ACC112 (cell line): ENCODE measurements around the gene TNFSF8.

Experiments
- H2AFZ ChIP-seq: fragments of 200-600 bp; sonication (generic); one replicate; pipeline ENCODE4 v1.6.0; 2017; ENCODE audit warnings: antibody characterized with exemption, low read length; ENCODE audit not compliant: unreplicated experiment
- H3K27ac ChIP-seq: fragments of 200-600 bp; sonication (generic); 2 replicates; pipeline ENCODE4 v1.5.1; 2014; ENCODE audit warnings: low read depth, mild to moderate bottlenecking, antibody characterized with exemption, low read length, moderate library complexity
- H3K27me3 ChIP-seq: fragments of 200-600 bp; sonication (generic); 2 replicates; pipeline ENCODE4 v1.6.1; 2014; ENCODE audit warnings: mild to moderate bottlenecking, antibody characterized with exemption, low read length, moderate library complexity, mixed read lengths; ENCODE audit not compliant: insufficient read depth
- H3K36me3 ChIP-seq: fragments of 200-600 bp; sonication (generic); 2 replicates; pipeline ENCODE4 v1.6.1; 2016; ENCODE audit warnings: mild to moderate bottlenecking, antibody characterized with exemption, low read length, moderate library complexity, mixed read lengths; ENCODE audit not compliant: insufficient read depth
- H3K4me1 ChIP-seq: fragments of 200-600 bp; sonication (generic); one replicate; pipeline ENCODE4 v1.6.1; 2016; ENCODE audit warnings: low read length, mixed read lengths; ENCODE audit not compliant: insufficient read depth, unreplicated experiment, control insufficient read depth
- H3K4me3 ChIP-seq: fragments of 200-600 bp; sonication (generic); 2 replicates; pipeline ENCODE4 v1.5.1; 2014; ENCODE audit warnings: mild to moderate bottlenecking, low read depth, low read length
- H3K79me2 ChIP-seq: fragments of 200-600 bp; sonication (generic); one replicate; pipeline ENCODE4 v1.6.0; 2016; ENCODE audit warnings: low read length; ENCODE audit not compliant: control insufficient read depth, unreplicated experiment, insufficient read depth

The TNFSF8 gene

DNA sequence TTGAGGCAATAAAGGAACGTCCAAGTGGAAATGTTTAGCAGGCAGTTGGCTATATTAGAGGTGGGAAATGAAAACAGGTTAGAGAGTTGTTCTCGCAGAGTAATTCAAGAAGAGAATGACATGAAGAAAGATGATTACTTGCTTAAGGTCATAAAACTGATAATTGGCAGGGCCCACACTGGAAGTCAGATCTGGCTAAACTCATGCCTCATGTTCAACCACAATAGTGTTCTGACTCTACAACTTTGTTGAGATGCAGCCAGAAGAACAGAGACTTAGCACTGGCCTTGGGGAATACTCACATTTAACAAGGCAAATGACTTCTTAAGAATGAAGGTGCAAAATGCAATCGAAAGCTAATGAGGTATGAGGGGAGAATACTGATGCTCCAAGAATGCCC, 27.2 kb upstream of the TNFSF8 start:
- no peaks in the 10 kb centered on the region for H3K27me3 ChIP-seq
- H3K79me2 ChIP-seq: no peaks in the 10 kb centered on the region
- no peak overlapping the region for H3K27ac ChIP-seq
- H2AFZ ChIP-seq: no peak overlapping the region
- peaks cover 29% of the 10 kb centered on the region for H3K4me1 ChIP-seq
- no peaks in the 10 kb centered on the region for H3K36me3 ChIP-seq
- no peak overlapping the region for H3K4me3 ChIP-seq

DNA sequence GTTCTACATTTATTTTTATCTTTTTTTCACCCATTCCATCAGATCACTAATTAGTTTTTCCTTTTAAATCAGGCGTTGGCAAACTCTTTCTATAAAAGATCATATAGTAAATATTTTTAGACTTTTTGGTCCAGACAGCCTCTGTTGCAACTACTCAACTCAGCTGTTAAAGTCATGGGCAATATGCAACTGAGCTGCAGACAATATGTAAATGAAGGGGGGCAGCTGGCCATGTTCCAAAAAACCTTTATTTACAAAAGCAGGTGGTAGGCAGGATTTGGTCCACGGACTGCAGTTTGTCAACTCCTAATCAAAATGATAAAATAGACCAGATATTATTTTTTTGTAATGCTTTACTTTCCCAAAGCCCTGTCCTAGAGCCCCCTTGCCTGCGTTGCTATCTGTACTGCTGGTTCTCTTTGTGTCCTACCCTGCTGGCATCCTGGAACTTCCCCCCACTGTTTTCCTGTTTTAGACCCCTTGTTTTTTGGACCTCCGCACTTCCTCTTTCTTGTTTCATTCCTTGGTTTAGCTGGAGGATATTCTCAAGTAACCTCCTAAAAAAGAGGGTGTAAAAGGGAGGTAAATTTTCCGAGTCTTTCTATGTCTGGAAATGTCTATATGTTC, 24.7 kb upstream of the TNFSF8 start:
- Histone ChIP-seq H3K4me3 (no peak overlapping the region), H3K36me3 (no peaks in the 10 kb centered on the region), H3K27me3 (no peaks in the 10 kb centered on the region), H2AFZ (no peak overlapping the region), H3K27ac (no peak overlapping the region), H3K4me1 (peaks cover 29% of the 10 kb centered on the region), H3K79me2 (no peaks in the 10 kb centered on the region)

DNA sequence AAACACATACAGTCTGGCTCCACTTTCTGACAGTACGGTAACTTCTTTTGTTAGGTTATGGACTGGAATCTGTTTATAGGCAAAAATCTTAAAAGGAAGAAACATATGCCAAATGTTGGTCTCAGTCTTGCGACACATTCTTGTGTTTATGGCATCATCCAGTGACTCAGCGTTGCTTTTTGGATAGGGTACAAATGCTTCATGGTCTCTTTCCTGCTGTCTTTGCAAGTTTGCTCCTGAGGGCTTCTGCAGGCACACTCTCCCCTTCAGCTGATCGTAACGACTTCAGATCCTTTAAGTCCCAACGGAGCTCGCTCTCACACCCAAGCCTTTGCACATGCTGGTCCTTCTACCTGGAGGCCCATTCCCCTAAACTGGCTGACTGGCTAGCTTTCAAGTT, 23.6 kb upstream of the TNFSF8 start:
- Histone ChIP-seq H3K36me3 (no peaks in the 10 kb centered on the region), H3K79me2 (no peaks in the 10 kb centered on the region), H2AFZ (no peak overlapping the region), H3K27me3 (no peaks in the 10 kb centered on the region), H3K4me1 (peaks cover 28% of the 10 kb centered on the region), H3K4me3 (no peak overlapping the region), H3K27ac (peak overlapping the region; percentile 32; the same call in 1 of the 2 replicates)

DNA sequence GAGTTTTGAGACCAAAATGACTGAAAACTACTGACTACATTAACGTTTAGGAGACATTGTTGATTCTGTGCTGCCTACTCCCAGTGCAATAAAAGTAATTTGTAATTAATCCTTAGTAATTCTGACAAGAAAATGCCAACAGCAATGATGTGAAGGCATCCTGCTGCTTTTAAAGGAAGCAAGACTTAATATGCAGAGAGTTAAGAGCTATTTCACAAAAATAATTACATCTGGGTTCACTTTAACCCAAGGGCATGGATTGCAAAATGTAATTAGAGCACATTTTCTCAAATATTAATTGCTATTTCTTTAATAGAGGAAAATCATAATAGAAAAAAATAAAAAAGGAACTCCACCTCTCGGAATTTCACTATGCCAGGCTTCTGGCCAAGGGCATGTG, 22.7 kb upstream of the TNFSF8 start:
- Histone ChIP-seq H3K79me2 (no peaks in the 10 kb centered on the region), H3K27ac (no peak overlapping the region), H3K27me3 (no peaks in the 10 kb centered on the region), H3K4me1 (peaks cover 18% of the 10 kb centered on the region), H3K36me3 (no peaks in the 10 kb centered on the region), H3K4me3 (no peak overlapping the region), H2AFZ (no peak overlapping the region)

DNA sequence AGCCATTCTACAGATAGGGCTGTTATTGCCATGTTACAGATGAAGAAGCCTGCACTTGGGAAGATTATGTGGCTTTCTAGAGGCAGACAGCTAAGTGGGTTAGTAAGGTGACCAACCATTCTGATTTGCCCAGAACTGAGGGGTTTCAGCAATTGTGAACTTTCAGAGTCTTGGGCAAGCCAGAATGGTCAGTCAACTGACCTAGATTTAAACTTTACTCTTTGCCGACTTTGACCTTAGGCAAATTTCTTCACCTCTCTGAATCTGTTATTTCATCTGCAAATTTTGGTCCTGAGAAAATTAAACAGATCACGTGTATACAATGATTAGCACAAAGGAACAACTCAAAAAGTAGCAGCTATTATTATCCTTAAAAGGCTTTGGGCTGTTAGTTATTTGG, 20.4 kb upstream of the TNFSF8 start:
- Histone ChIP-seq H3K36me3 (no peaks in the 10 kb centered on the region), H3K27ac (no peak overlapping the region), H2AFZ (no peak overlapping the region), H3K79me2 (no peaks in the 10 kb centered on the region), H3K27me3 (peaks cover 5% of the 10 kb centered on the region; the same call in 1 of the 2 replicates), H3K4me1 (peaks cover 13% of the 10 kb centered on the region), H3K4me3 (no peak overlapping the region)

DNA sequence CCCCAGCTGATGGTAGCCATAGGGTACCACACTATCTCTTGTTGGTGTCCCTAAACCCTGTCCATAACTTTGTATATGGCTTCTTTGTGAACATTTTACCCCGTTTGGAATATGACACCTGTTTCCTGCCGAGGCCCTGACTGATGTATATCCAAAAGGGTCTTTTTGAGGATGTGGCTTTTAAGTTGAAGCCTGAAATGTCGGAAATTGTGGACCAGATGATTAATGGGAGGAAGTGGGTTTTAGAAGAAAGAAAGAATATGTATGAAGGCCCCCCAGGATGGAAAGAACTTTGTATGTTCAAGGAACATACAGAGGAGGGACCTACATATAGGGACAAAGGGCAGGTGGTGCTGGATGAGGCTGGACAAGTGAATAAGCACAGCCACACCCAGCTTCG, 16.7 kb upstream of the TNFSF8 start:
- no peak overlapping the region for H3K4me3 ChIP-seq

DNA sequence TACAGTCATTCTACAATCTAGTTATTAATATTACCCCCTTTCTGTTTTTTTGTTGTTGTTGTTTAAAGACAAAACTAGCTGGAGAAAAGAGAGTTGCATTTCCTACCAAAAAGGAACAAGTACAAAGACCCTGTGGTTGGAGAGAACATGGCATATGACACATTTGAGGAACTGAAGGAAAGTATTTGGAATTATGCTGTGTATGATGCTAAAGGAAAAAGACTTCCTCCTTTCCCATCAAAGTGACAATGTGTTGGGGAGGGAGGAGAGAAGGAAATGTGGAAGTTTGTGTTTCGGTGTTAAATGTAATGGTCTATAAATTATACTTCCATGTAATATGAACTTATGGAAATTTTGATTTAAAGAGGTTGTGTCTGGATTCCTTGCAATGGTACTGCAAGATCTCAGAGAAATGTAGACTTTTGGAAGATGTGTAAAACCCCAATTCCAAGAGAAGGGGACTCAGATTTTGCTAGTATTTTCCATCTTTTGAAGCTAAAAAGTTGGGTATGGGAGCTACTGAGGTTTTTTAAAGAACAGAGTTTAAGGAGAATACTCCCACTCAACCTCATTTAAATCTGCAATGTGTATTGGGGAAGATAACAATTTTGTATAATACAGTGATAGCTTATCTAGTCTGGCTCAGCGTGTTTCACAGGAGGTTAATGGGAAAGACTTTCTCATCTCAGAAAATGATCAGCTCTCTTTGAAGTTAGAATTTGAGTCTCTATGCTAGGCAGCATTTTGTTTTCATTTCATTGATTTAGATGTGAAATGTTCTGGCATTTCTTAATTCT, 15.4 kb upstream of the TNFSF8 start:
- no peak overlapping the region for H3K27ac ChIP-seq
- peaks cover 5% of the 10 kb centered on the region; the same call in 1 of the 2 replicates for H3K27me3 ChIP-seq
- no peak overlapping the region for H2AFZ ChIP-seq
- no peaks in the 10 kb centered on the region for H3K79me2 ChIP-seq
- no peaks in the 10 kb centered on the region for H3K36me3 ChIP-seq
- no peaks in the 10 kb centered on the region for H3K4me1 ChIP-seq
- H3K4me3 ChIP-seq: no peak overlapping the region

More for the DNA sequence above, 16.7 kb upstream of the TNFSF8 start:
- Histone ChIP-seq H3K79me2 (no peaks in the 10 kb centered on the region), H3K27me3 (peaks cover 5% of the 10 kb centered on the region; the same call in 1 of the 2 replicates), H3K4me1 (no peaks in the 10 kb centered on the region), H2AFZ (no peak overlapping the region), H3K27ac (no peak overlapping the region), H3K36me3 (no peaks in the 10 kb centered on the region)

DNA sequence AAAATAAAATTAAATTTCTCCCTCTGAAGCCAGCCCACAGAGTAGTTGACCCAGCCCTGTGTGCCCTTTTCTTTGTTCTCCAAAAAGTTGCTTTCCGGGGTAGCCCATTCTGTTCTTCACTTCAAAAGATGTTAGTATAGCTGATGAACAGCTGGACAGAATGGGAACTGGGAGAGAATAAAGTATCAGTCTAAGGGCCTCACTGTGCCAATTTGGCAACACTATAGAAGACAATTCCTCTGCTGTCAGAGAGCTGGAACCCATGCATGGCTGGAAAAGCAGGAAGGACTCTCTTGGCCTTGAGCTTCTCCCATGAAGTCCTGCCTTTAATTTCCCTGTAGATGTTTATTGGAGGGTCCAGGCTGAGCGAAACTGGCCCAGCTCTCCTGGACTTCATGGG, 11.0 kb upstream of the TNFSF8 start:
- Histone ChIP-seq H3K4me1 (no peaks in the 10 kb centered on the region), H2AFZ (no peak overlapping the region), H3K4me3 (no peak overlapping the region), H3K27ac (no peak overlapping the region), H3K27me3 (no peaks in the 10 kb centered on the region; the same call in 1 of the 2 replicates), H3K79me2 (no peaks in the 10 kb centered on the region), H3K36me3 (no peaks in the 10 kb centered on the region)

DNA sequence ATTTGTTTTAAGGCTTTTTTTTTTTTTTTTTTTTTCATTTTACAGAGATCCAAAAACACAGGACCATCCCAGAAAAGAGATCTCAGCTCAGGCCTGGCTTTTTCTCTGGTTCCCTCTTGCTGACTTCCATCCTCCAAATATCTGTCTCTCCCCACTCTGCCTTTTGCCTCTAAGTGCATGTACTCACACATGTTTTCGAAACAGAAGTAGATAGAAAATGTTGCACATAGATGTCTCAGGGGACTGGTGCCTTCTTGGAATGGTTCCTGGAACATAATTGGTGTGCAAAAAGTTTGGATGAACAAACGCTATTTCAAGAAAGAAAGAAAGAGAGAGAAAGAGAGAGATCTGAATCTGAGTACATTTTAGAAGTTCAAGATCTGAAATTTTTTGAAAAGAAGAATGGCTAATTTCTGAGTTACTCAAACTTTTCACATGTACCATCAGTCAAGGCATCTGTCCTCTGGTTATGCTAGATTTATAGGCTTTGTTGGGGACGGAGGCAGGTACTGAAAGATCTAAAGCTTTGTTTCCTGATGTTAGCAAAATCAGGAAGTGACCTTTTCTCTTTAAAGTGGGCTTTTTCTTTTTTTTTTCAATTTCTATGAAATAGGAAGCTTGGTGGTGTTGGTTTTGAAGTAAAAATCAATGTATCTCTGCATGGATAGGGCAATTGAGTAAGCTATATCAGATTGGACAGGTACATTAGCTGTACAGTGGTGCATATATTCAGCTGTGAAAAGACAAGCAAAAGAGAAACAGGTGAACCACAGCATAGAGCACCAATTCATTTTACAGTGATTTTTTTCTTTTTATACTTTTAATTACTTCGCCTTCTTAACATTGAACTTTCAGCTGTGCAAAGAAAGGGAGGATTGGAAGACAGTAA, 8.5 kb upstream of the TNFSF8 start:
- H3K36me3 ChIP-seq: no peaks in the 10 kb centered on the region
- H3K79me2 ChIP-seq: no peaks in the 10 kb centered on the region
- H3K27ac ChIP-seq: no peak overlapping the region
- no peak overlapping the region for H3K4me3 ChIP-seq
- no peak overlapping the region for H2AFZ ChIP-seq
- H3K27me3 ChIP-seq: no peaks in the 10 kb centered on the region; the same call in 1 of the 2 replicates
- H3K4me1 ChIP-seq: no peaks in the 10 kb centered on the region

DNA sequence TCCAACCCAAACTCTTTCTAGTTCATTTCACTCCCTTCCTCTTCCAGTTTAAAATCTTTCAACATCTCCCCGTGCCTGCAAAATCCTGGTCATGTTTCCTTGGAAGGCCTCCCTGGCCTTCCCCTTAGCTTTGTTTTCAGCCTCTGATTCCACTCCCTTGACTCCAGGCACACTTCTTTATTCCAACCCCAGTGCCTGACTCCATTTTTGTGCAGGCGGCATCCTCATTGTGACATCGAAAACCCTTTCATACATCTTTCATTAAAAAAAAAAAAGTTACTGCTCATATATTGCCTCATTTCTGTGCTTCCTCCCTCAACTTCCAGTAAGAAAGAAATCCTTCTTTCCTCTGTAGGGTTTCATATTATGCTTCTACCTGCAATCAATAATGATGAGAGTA, 7.1 kb upstream of the TNFSF8 start:
- H3K36me3 ChIP-seq: no peaks in the 10 kb centered on the region
- H3K79me2 ChIP-seq: no peaks in the 10 kb centered on the region
- peaks cover 5% of the 10 kb centered on the region; the same call in 1 of the 2 replicates for H3K27me3 ChIP-seq
- no peak overlapping the region for H3K27ac ChIP-seq
- H3K4me1 ChIP-seq: no peaks in the 10 kb centered on the region
- no peak overlapping the region for H2AFZ ChIP-seq
- no peak overlapping the region for H3K4me3 ChIP-seq
